Measurements from ENCODE around the gene CLEC20A. TPM values are rescaled to one million over a fixed set of nuclear protein-coding genes. Genes with fewer than 3 reads are reported as not detected.
A peak's percentile ranks its signal among the peaks of the same experiment; 100 is the strongest.

The CLEC20A gene
- 1.8 TPM for polyA plus RNA-seq

DNA sequence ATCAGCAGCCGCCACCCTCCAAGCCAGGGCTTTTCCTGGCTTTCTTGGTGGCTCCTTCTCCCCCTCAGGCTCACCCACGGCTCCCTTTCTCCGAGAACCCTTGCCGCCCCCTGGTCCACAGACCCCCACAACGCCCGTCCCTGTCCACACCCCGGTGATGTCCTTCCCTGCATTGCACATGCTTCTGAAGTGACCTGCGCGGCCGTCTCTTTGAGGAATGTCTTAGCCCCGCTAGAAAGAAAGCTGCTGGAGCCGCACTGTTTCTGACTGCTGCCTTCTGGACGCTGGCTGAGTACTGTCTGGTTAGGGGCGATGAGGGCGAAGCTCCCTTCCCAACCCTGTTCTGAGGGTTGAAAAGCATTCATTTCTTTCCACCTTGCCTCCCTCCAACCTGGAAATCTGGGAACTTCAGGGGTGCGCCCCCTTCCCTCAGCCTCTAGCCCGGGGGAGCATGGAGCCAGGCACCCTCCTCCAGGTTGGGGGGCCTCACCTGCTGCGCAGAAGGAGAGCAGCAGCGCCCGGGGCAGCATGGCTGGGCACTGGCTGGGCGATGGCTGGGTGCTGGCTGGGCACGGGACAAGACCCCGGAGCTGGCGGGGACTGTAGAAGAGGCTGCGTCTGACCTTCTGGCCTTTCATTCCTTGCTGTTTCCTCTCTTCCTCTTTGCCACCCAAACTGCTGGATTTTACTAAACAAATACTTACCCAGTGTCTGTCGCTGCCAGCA, at the start of gene CLEC20A:
CLEC20A (minus strand) TSS at position 555 of the 726 bp plus-strand sequence; CDS start at position 530, 25 bp downstream.
- peaks cover 2% of the 10 kb centered on the region for H3K27me3 Mint-ChIP-seq
- H3K4me3 Mint-ChIP-seq: no peak within 1 kb of the TSS
- H3K27ac Mint-ChIP-seq: no peak within 1 kb of the TSS
- no peaks in the 10 kb centered on the region for H3K4me1 Mint-ChIP-seq
- no peaks in the 10 kb centered on the region for H3K9me3 Mint-ChIP-seq
- peaks cover 1% of the 10 kb centered on the region for H3K36me3 Mint-ChIP-seq

- peak overlapping the region; percentile 97 to 99 (median 98) for H3K4me3 Mint-ChIP-seq
- H3K27me3 Mint-ChIP-seq: no peaks in the 10 kb centered on the region
- peaks cover 30 to 48% (median 37%) of the 10 kb centered on the region in 3 donors for H3K4me1 Mint-ChIP-seq
- peaks cover 0 to 2% (median 0%) of the 10 kb centered on the region in 3 donors for H3K9me3 Mint-ChIP-seq
- H3K27ac Mint-ChIP-seq: peak overlapping the region; percentile 94 to 96 (median 94)
- H3K36me3 Mint-ChIP-seq: peaks cover 17% of the 10 kb centered on the region
Observed at GRCh38 chr1:178544531-178544930, 47.8 kb upstream of the CLEC20A start.

- H3K36me3 Mint-ChIP-seq: peaks cover 17% of the 10 kb centered on the region
- H3K4me1 Mint-ChIP-seq: peaks cover 30 to 41% (median 31%) of the 10 kb centered on the region in 3 donors
- H3K27me3 Mint-ChIP-seq: no peaks in the 10 kb centered on the region
Observed at GRCh38 chr1:178543290-178543607, 46.5 kb upstream of the CLEC20A start.

GRCh38 chr1:178542554-178543289, 46.0 kb upstream of the CLEC20A start:
- peak overlapping the region; percentile 97 to 99 (median 98) for H3K4me3 Mint-ChIP-seq
- peaks cover 15% of the 10 kb centered on the region for H3K36me3 Mint-ChIP-seq
- H3K9me3 Mint-ChIP-seq: peaks cover 0 to 2% (median 0%) of the 10 kb centered on the region in 3 donors
- peak overlapping the region; percentile 94 to 96 (median 94) for H3K27ac Mint-ChIP-seq
- peaks cover 30 to 37% (median 31%) of the 10 kb centered on the region in 3 donors for H3K4me1 Mint-ChIP-seq
- H3K27me3 Mint-ChIP-seq: no peaks in the 10 kb centered on the region

More at GRCh38 chr1:178543290-178543607, 46.5 kb upstream of the CLEC20A start:
- Mint-ChIP-seq H3K27ac (peak overlapping the region; percentile 94 to 96 (median 94)), H3K9me3 (peaks cover 0 to 2% (median 0%) of the 10 kb centered on the region in 3 donors), H3K4me3 (peak overlapping the region; percentile 97 to 99 (median 98))

GRCh38 chr1:178541829-178542553, 45.2 kb upstream of the CLEC20A start:
- H3K36me3 Mint-ChIP-seq: peaks cover 13% of the 10 kb centered on the region
- H3K27ac Mint-ChIP-seq: peak overlapping the region; percentile 36 to 94 (median 84)
- H3K27me3 Mint-ChIP-seq: no peaks in the 10 kb centered on the region
- no peaks in the 10 kb centered on the region for H3K9me3 Mint-ChIP-seq
- peaks cover 30 to 33% (median 31%) of the 10 kb centered on the region in 3 donors for H3K4me1 Mint-ChIP-seq
- H3K4me3 Mint-ChIP-seq: peak overlapping the region; percentile 97 to 99 (median 98)

DNA sequence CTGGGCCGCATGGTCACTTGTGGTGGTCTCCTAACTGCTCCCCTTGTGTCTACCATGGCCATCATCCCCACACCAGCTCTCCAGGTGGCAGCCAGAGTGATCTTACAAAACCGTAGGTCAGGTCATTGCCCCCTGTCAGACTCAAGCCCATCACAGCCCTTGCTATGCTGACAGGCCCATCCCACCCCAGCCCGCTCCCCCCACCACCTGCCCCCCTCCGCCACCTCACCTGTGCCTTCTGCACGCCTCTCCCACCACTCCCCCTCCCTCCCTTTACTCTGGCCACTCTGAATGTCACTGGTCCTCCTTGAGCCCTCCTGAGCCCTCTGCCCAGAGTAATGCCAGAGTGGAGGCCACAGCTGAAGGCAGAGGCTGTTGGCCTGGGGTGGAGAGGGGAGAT, 44.6 kb upstream of the CLEC20A start:
- peak overlapping the region in 1 of 3 donors; percentile 34 for H3K27ac Mint-ChIP-seq
- H3K9me3 Mint-ChIP-seq: no peaks in the 10 kb centered on the region
- H3K4me3 Mint-ChIP-seq: peak overlapping the region in 3 of 4 donors; percentile 98 to 99 (median 98)
- H3K27me3 Mint-ChIP-seq: no peaks in the 10 kb centered on the region
- H3K36me3 Mint-ChIP-seq: peaks cover 13% of the 10 kb centered on the region
- H3K4me1 Mint-ChIP-seq: peaks cover 30 to 32% (median 31%) of the 10 kb centered on the region in 3 donors

- Mint-ChIP-seq H3K4me3 (peak overlapping the region in 2 of 4 donors; percentile 16 to 98), H3K36me3 (peaks cover 7% of the 10 kb centered on the region), H3K27ac (peak overlapping the region; percentile 20 to 65 (median 46)), H3K4me1 (peaks cover 25 to 26% (median 26%) of the 10 kb centered on the region in 3 donors), H3K27me3 (no peaks in the 10 kb centered on the region), H3K9me3 (no peaks in the 10 kb centered on the region)
Observed at GRCh38 chr1:178540646-178541045, 43.9 kb upstream of the CLEC20A start.

DNA sequence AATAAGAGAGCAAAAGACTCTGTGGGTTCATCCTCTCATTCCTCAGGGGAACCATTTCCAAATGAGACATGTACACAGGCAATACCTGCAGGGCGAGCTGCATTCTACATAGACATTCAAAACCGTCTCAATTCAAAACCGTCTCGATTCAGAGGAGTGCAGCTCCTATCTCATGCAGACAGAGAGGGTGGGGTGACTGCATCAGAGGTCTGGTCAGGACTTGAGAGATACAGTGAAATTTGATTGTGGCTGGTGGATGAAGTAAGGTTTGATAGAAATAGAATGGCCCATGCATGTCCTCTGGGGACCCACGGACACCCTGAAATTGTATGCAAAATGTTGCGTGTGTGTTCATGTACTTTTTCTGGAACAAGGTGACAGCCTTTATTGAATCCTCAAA, 43.4 kb upstream of the CLEC20A start:
- peaks cover 7% of the 10 kb centered on the region for H3K36me3 Mint-ChIP-seq
- H3K27me3 Mint-ChIP-seq: no peaks in the 10 kb centered on the region
- H3K4me1 Mint-ChIP-seq: peaks cover 20 to 22% (median 21%) of the 10 kb centered on the region in 3 donors
- H3K4me3 Mint-ChIP-seq: peak overlapping the region in 2 of 4 donors; percentile 48 to 98
- no peaks in the 10 kb centered on the region for H3K9me3 Mint-ChIP-seq
- peak overlapping the region; percentile 20 to 65 (median 46) for H3K27ac Mint-ChIP-seq

DNA sequence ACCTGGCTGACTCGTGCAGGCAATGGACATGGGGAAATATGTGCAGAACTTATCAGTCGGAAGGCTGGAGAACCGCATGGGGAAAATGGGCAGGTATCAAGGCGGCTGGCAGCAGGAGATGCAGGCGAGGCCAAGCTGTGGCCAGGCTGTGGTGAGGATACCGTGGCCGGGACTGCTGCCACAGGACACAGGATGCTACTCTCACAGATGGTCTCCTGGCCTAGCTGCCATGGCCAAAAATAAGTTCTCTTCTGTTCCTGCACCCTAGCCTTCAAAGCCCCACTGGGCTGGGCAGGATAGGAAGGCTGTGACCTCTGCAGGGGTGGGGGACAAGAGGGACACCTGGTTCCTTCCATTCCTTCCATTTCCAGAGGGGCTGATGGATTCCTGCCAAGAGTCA, 42.5 kb upstream of the CLEC20A start:
- peaks cover 4% of the 10 kb centered on the region for H3K36me3 Mint-ChIP-seq
- no peaks in the 10 kb centered on the region for H3K27me3 Mint-ChIP-seq
- H3K9me3 Mint-ChIP-seq: no peaks in the 10 kb centered on the region
- peaks cover 12 to 14% (median 13%) of the 10 kb centered on the region in 3 donors for H3K4me1 Mint-ChIP-seq
- H3K27ac Mint-ChIP-seq: peak overlapping the region in 1 of 3 donors; percentile 42
- H3K4me3 Mint-ChIP-seq: peak overlapping the region in 1 of 4 donors; percentile 98

GRCh38 chr1:178538192-178538916, 41.6 kb upstream of the CLEC20A start:
- Mint-ChIP-seq H3K36me3 (no peaks in the 10 kb centered on the region), H3K9me3 (no peaks in the 10 kb centered on the region), H3K4me1 (peaks cover 11 to 12% (median 11%) of the 10 kb centered on the region in 3 donors), H3K4me3 (peak overlapping the region in 1 of 4 donors; percentile 98), H3K27me3 (no peaks in the 10 kb centered on the region), H3K27ac (no peak overlapping the region)

- Mint-ChIP-seq H3K27me3 (no peaks in the 10 kb centered on the region), H3K36me3 (no peaks in the 10 kb centered on the region), H3K4me3 (no peak overlapping the region), H3K4me1 (peaks cover 8 to 11% (median 10%) of the 10 kb centered on the region in 3 donors), H3K27ac (no peak overlapping the region), H3K9me3 (no peaks in the 10 kb centered on the region)
Observed at GRCh38 chr1:178537382-178538090, 40.8 kb upstream of the CLEC20A start.

DNA sequence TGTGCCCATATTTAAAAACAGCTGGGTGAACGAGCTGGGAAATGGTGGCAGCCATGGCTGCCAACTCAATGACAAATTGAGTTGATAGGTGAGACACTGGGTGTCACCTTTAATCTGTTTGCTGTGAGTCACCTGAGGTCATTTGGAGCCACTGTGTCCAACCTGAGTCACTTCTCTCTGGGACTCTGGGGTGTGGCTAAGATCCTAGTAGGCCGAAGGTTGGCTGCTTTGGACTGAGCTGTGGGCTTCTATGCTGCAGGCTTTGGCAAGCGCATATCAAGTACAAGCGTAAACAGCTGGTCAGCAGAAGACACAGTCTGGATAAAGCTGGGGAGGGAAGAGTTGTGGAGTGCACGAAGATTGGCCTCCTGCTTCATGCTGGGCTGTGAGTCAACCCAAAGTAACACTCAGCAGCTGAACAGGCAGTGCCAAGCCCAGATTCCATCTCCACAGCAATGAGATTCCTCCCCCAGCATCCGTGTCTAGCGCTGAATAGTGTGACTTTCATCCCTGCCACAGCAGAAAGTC, 40.1 kb upstream of the CLEC20A start:
- H3K36me3 Mint-ChIP-seq: no peaks in the 10 kb centered on the region
- H3K4me1 Mint-ChIP-seq: peaks cover 9 to 13% (median 12%) of the 10 kb centered on the region in 3 donors
- no peak overlapping the region for H3K27ac Mint-ChIP-seq
- no peaks in the 10 kb centered on the region for H3K27me3 Mint-ChIP-seq
- peak overlapping the region in 1 of 4 donors; percentile 32 for H3K4me3 Mint-ChIP-seq
- no peaks in the 10 kb centered on the region for H3K9me3 Mint-ChIP-seq

GRCh38 chr1:178536329-178536728, 39.6 kb upstream of the CLEC20A start:
- H3K27me3 Mint-ChIP-seq: no peaks in the 10 kb centered on the region
- no peak overlapping the region for H3K27ac Mint-ChIP-seq
- H3K4me1 Mint-ChIP-seq: peaks cover 9 to 12% (median 11%) of the 10 kb centered on the region in 3 donors
- H3K4me3 Mint-ChIP-seq: peak overlapping the region in 1 of 4 donors; percentile 32
- H3K36me3 Mint-ChIP-seq: no peaks in the 10 kb centered on the region
- H3K9me3 Mint-ChIP-seq: no peaks in the 10 kb centered on the region

Data from IgD-negative memory B cell (primary cell).